GM19193 (cell line): ENCODE measurements around the gene GPR146.

Experiments
- POLR2A ChIP-seq: IDR thresholded peaks from 4 replicates; pipeline ENCODE4 v1.6.1; 2011; ENCODE audit not compliant: insufficient read depth, insufficient read length; ENCODE audit errors: extremely low read depth

GPR146 gene

GRCh38 chr7:1074593-1075431, 30.5 kb downstream of the GPR146 start:
- TF ChIP-seq POLR2A: no peak

GRCh38 chr7:1076184-1077072, 32.1 kb downstream of the GPR146 start:
- no peak for TF ChIP-seq POLR2A

GRCh38 chr7:1078519-1078918, 34.2 kb downstream of the GPR146 start:
- no peak for TF ChIP-seq POLR2A

GRCh38 chr7:1078985-1079384, 34.6 kb downstream of the GPR146 start:
- no peak for TF ChIP-seq POLR2A

GRCh38 chr7:1079546-1079945, 35.2 kb downstream of the GPR146 start:
- TF ChIP-seq POLR2A: no peak

- TF ChIP-seq POLR2A: no peak
Observed at GRCh38 chr7:1080252-1080920, 36.0 kb downstream of the GPR146 start.

GRCh38 chr7:1080921-1081255, 36.5 kb downstream of the GPR146 start:
- no peak for TF ChIP-seq POLR2A

- TF ChIP-seq POLR2A: no peak
Observed at GRCh38 chr7:1081336-1081735, 37.0 kb downstream of the GPR146 start.

- TF ChIP-seq POLR2A: no peak
Observed at GRCh38 chr7:1081931-1082401, 37.6 kb downstream of the GPR146 start.

- no peak for TF ChIP-seq POLR2A
Observed at GRCh38 chr7:1083729-1084657, 39.6 kb downstream of the GPR146 start.

GRCh38 chr7:1085266-1085665, 40.9 kb downstream of the GPR146 start:
- TF ChIP-seq POLR2A: no peak

GRCh38 chr7:1085910-1086421, 41.6 kb downstream of the GPR146 start:
- TF ChIP-seq POLR2A: no peak

GRCh38 chr7:1086588-1087464, 42.5 kb downstream of the GPR146 start:
- TF ChIP-seq POLR2A: peak; percentile 37
